OCI-LY1 (cell line): Measurements from ENCODE around the gene GUCY1A2.

ENCODE experiments used
- H2AFZ ChIP-seq: fragments of 200-600 bp; sonication (generic), shearing (Covaris generic); 2 replicates; pipeline ENCODE4 v1.6.0; 2014; ENCODE audit warnings: antibody characterized with exemption, mild to moderate bottlenecking, low read length
- H3F3A ChIP-seq: fragments of 200-600 bp; sonication (generic), shearing (Covaris generic); 2 replicates; pipeline ENCODE4 v1.6.0; 2014; ENCODE audit warnings: mild to moderate bottlenecking, antibody characterized with exemption, low read length, moderate library complexity; ENCODE audit not compliant: insufficient read depth
- H3K27ac ChIP-seq: fragments of 200-600 bp; sonication (generic); 2 replicates; pipeline ENCODE4 v1.5.1; 2014; ENCODE audit warnings: low read length, mixed run types, mild to moderate bottlenecking, low read depth; ENCODE audit not compliant: poor library complexity, severe bottlenecking
- H3K27me3 ChIP-seq: fragments of 200-600 bp; sonication (generic); 2 replicates; pipeline ENCODE4 v1.6.0; 2014; ENCODE audit warnings: antibody characterized with exemption, mild to moderate bottlenecking, low read length, moderate library complexity; ENCODE audit not compliant: insufficient read depth
- H3K36me3 ChIP-seq: fragments of 200-600 bp; sonication (generic); 2 replicates; pipeline ENCODE4 v1.6.1; 2014; ENCODE audit warnings: mild to moderate bottlenecking, antibody characterized with exemption, low read length, moderate library complexity, mixed read lengths; ENCODE audit not compliant: insufficient read depth
- H3K4me1 ChIP-seq: fragments of 200-600 bp; sonication (generic); 2 replicates; pipeline ENCODE4 v1.5.1; 2014; ENCODE audit warnings: mild to moderate bottlenecking, low read length, moderate library complexity; ENCODE audit not compliant: insufficient read depth, severe bottlenecking
- H3K4me2 ChIP-seq: fragments of 200-600 bp; sonication (generic), shearing (Covaris generic); 2 replicates; pipeline ENCODE4 v1.6.1; 2014; ENCODE audit warnings: low read length
- H3K4me3 ChIP-seq: fragments of 200-600 bp; sonication (generic); 2 replicates; pipeline ENCODE4 v1.5.1; 2014; ENCODE audit warnings: low read length, low read depth, mild to moderate bottlenecking, mixed read lengths; ENCODE audit not compliant: poor library complexity, severe bottlenecking
- H3K79me2 ChIP-seq: fragments of 200-600 bp; shearing (Covaris generic); 2 replicates; pipeline ENCODE4 v1.6.1; 2016; ENCODE audit warnings: mixed run types, low read length, mixed read lengths; ENCODE audit not compliant: insufficient read depth
- H3K9ac ChIP-seq: fragments of 200-600 bp; sonication (generic), shearing (Covaris generic); 2 replicates; pipeline ENCODE4 v1.6.1; 2014; ENCODE audit warnings: mild to moderate bottlenecking, low read length, mixed read lengths
- H3K9me2 ChIP-seq: fragments of 200-600 bp; sonication (generic), shearing (Covaris generic); 2 replicates; pipeline ENCODE4 v1.6.1; 2014; ENCODE audit warnings: low read depth, mild to moderate bottlenecking, low read length, mixed read lengths
- H3K9me3 ChIP-seq: fragments of 200-600 bp; shearing (Covaris generic); 2 replicates; pipeline ENCODE4 v1.6.1; 2014; ENCODE audit warnings: low read length, mixed read lengths
- H4K20me1 ChIP-seq: fragments of 200-600 bp; sonication (generic), shearing (Covaris generic); 2 replicates; pipeline ENCODE4 v1.6.0; 2016; ENCODE audit warnings: mild to moderate bottlenecking, low read length; ENCODE audit not compliant: insufficient read depth
- EZH2 ChIP-seq: fragments of 200-600 bp; sonication (generic), shearing (Covaris generic); IDR thresholded peaks from 2 replicates; pipeline ENCODE4 v1.8.0; 2017; ENCODE audit warnings: borderline replicate concordance, mixed run types, mild to moderate bottlenecking, antibody characterized with exemption, low read length, moderate library complexity, mixed read lengths
- TF ChIP-seq, protein P1 (sequence below): fragments of 200-600 bp; sonication (generic), shearing (Covaris generic); IDR thresholded peaks from 2 replicates; pipeline ENCODE4 v1.5.1; 2017; ENCODE audit warnings: mild to moderate bottlenecking, antibody characterized with exemption, low read length, moderate library complexity, mixed read lengths

GUCY1A2 gene

GRCh38 chr11:106920899-106921509, 97.3 kb downstream of the GUCY1A2 start:
- Histone ChIP-seq H3K4me3 (no peak overlapping the region), H4K20me1 (no peaks in the 10 kb centered on the region), H3K9me3 (no peaks in the 10 kb centered on the region), H2AFZ (no peak overlapping the region), H3K4me1 (no peaks in the 10 kb centered on the region), H3F3A (no peaks in the 10 kb centered on the region), H3K79me2 (no peaks in the 10 kb centered on the region), H3K9ac (no peak overlapping the region), H3K27ac (no peak overlapping the region), H3K4me2 (no peak overlapping the region), H3K9me2 (no peaks in the 10 kb centered on the region), H3K36me3 (no peaks in the 10 kb centered on the region), H3K27me3 (no peaks in the 10 kb centered on the region)
- no peak for TF ChIP-seq EZH2
- TF ChIP-seq, protein P1, sequence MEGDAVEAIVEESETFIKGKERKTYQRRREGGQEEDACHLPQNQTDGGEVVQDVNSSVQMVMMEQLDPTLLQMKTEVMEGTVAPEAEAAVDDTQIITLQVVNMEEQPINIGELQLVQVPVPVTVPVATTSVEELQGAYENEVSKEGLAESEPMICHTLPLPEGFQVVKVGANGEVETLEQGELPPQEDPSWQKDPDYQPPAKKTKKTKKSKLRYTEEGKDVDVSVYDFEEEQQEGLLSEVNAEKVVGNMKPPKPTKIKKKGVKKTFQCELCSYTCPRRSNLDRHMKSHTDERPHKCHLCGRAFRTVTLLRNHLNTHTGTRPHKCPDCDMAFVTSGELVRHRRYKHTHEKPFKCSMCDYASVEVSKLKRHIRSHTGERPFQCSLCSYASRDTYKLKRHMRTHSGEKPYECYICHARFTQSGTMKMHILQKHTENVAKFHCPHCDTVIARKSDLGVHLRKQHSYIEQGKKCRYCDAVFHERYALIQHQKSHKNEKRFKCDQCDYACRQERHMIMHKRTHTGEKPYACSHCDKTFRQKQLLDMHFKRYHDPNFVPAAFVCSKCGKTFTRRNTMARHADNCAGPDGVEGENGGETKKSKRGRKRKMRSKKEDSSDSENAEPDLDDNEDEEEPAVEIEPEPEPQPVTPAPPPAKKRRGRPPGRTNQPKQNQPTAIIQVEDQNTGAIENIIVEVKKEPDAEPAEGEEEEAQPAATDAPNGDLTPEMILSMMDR: no peak

DNA sequence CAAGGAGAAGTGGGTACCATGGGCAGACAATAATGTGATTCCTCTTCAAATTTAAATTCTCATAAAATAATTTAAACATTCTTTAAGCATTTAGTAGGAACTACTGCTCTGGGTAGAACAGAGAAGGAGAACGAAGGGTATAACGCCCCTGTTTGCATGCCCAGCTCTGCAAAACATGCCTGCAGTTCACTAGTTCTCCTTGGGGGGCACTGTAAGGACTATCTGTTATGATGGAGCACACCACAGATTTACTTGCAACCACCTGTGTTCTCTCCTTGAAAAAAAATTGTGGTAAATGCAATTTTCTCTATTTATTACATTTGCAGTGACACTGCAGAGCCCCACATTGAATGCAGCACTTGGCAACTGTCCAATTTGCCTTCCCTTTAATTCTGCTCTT, 100.3 kb downstream of the GUCY1A2 start:
- Histone ChIP-seq H3K36me3 (no peaks in the 10 kb centered on the region), H3K4me2 (no peak overlapping the region), H2AFZ (no peak overlapping the region), H3K4me3 (no peak overlapping the region), H3K27ac (no peak overlapping the region), H3K4me1 (no peaks in the 10 kb centered on the region), H3F3A (no peaks in the 10 kb centered on the region), H3K79me2 (no peaks in the 10 kb centered on the region), H3K9me2 (no peaks in the 10 kb centered on the region), H4K20me1 (no peaks in the 10 kb centered on the region), H3K9ac (no peak overlapping the region), H3K27me3 (no peaks in the 10 kb centered on the region), H3K9me3 (no peaks in the 10 kb centered on the region)
- no peak for TF ChIP-seq EZH2
- TF ChIP-seq, protein P1: peak; percentile 62

DNA sequence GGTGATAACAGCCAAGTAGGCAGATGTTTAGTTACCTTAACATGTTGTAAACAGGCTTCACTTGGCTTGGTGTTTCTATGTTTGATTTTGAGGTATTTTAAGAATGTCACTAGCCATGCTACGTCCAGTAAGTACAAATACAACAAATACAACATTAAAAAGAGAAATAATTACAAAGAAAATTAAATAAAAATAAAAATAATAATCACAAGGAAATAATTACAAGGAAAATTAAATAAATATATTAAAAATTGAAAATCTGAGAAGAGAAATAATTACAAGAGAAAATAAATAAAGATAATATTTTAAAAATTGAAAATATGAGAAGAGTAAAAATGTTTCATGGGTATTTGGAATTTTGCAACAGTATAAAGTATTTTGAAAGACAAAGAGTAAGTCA, 103.9 kb downstream of the GUCY1A2 start:
- Histone ChIP-seq H3K9me3 (no peaks in the 10 kb centered on the region), H3K27ac (no peak overlapping the region), H3K4me3 (no peak overlapping the region), H3K36me3 (no peaks in the 10 kb centered on the region), H3F3A (no peaks in the 10 kb centered on the region), H3K9me2 (no peaks in the 10 kb centered on the region), H3K27me3 (no peaks in the 10 kb centered on the region), H3K4me2 (no peak overlapping the region), H3K9ac (no peak overlapping the region), H3K79me2 (no peaks in the 10 kb centered on the region), H3K4me1 (no peaks in the 10 kb centered on the region), H4K20me1 (no peaks in the 10 kb centered on the region), H2AFZ (no peak overlapping the region)
- no peak for TF ChIP-seq EZH2
- TF ChIP-seq, protein P1: no peak
